Suprapubic skin (tissue), 4 donors: ENCODE data around the gene ZMYND11.

Experiments used
- CTCF ChIP-seq, 2 donors: fragments of 200-600 bp in 1 of 2; fragments of 450-650 bp in 1 of 2; sonication (generic) in 1 of 2; IDR thresholded peaks; one replicate each; pipeline ENCODE4 v1.5.1; 2016 to 2019; ENCODE audit warnings: antibody characterized with exemption in 2 of 2, mild to moderate bottlenecking in 1 of 2, moderate library complexity in 1 of 2
- POLR2A ChIP-seq, 2 donors: fragments of 450-650 bp; IDR thresholded peaks; one replicate each; pipeline ENCODE4 v1.6.1; 2017; ENCODE audit warnings: antibody characterized with exemption in 2 of 2, mild to moderate bottlenecking in 2 of 2, moderate library complexity in 2 of 2
- POLR2AphosphoS5 ChIP-seq, 3 donors: sonication (generic); formaldehyde crosslinking; IDR thresholded peaks; one replicate each; pipeline ENCODE4 v1.6.1; 2017; ENCODE audit warnings: antibody characterized with exemption in 3 of 3

- no peak for TF ChIP-seq POLR2AphosphoS5 (IDR thresholded peaks at IDR 0.05)
- TF ChIP-seq POLR2A (IDR thresholded peaks at IDR 0.05), result no peak
- no peak for TF ChIP-seq CTCF (IDR thresholded peaks at IDR 0.05)
These were observed 90.8 kb downstream of the ZMYND11 start for GRCh38 chr10:226018-226417.
